H1 (cell line): ENCODE data around the gene WASF1. TPM values are rescaled to one million over a fixed set of nuclear protein-coding genes. Genes with fewer than 3 reads are reported as not detected.

Source experiments
- CTCF ChIA-PET: fragments of 300-600 bp; sonication (Branson Sonifier 250); formaldehyde crosslinking; loops from one replicate; lab custom pipeline; 2021; ENCODE audit not compliant: partially characterized antibody; lab: Charles Lee
- POLR2A ChIA-PET: fragments of 300-600 bp; sonication (Branson Sonifier 250); formaldehyde crosslinking; loops from one replicate; lab custom pipeline; 2021; ENCODE audit warnings: inconsistent platforms; ENCODE audit not compliant: partially characterized antibody; lab: Charles Lee
- DNase-seq, 2 experiments: peaks; one replicate each; pipeline versions ENCODE4 v3.0.0 to v3.0.0-alpha.2; 2010 to 2022; ENCODE audit warnings: low spot score in 2 of 2, low read depth in 1 of 2, mixed read lengths in 1 of 2
- FAIRE-seq: peaks from 2 replicates; lab custom pipeline; 2011; peaks lifted over from hg19 to GRCh38; lab: Jason Lieb, UNC
- H2AFZ ChIP-seq: 2 replicates; pipeline ENCODE4 v1.8.1; 2012; ENCODE audit warnings: low read length, inconsistent platforms
- H2AK5ac ChIP-seq: 2 replicates; pipeline ENCODE4 v1.6.1; 2013; ENCODE audit warnings: low read depth, low read length
- H2BK120ac ChIP-seq: replicated peaks from 2 replicates; pipeline ENCODE3; 2013; ENCODE audit warnings: low read depth, low read length, inconsistent platforms
- H2BK12ac ChIP-seq: 2 replicates; pipeline ENCODE4 v1.6.1; 2013; ENCODE audit warnings: low read depth, low read length
- H2BK15ac ChIP-seq: 2 replicates; pipeline ENCODE4 v1.6.1; 2013; ENCODE audit warnings: low read length
- H2BK20ac ChIP-seq: 2 replicates; pipeline ENCODE4 v1.6.1; 2013; ENCODE audit warnings: low read length
- H2BK5ac ChIP-seq: 2 replicates; pipeline ENCODE4 v1.6.1; 2013; ENCODE audit warnings: low read depth, low read length
- H3K14ac ChIP-seq: 2 replicates; pipeline ENCODE4 v1.6.1; 2013; ENCODE audit warnings: inconsistent platforms; ENCODE audit not compliant: insufficient read length
- H3K18ac ChIP-seq: 2 replicates; pipeline ENCODE4 v1.6.1; 2013; ENCODE audit warnings: low read length; ENCODE audit errors: extremely low read depth
- H3K23ac ChIP-seq: 2 replicates; pipeline ENCODE4 v1.6.1; 2013; ENCODE audit warnings: inconsistent platforms; ENCODE audit not compliant: insufficient read length
- H3K23me2 ChIP-seq: 2 replicates; pipeline ENCODE4 v1.6.1; 2013; ENCODE audit warnings: low read depth, low read length
- H3K27ac ChIP-seq: 2 replicates; pipeline ENCODE4 v1.6.1; 2011; ENCODE audit warnings: low read depth, low read length, inconsistent platforms
- H3K27me3 ChIP-seq, 4 experiments: replicated peaks in 1 of 4; 1 replicate in 1 of 4; 2 replicates in 3 of 4; pipeline versions ENCODE4 v1.6.1 to v1.8.1; 2011 to 2013; ENCODE audit warnings: low read length in 3 of 4, mild to moderate bottlenecking in 3 of 4, inconsistent platforms in 2 of 4, mixed read lengths in 2 of 4, moderate library complexity in 1 of 4; ENCODE audit not compliant: control insufficient read depth in 3 of 4, insufficient read depth in 3 of 4; ENCODE audit errors: extremely low read depth in 1 of 4
- H3K36me3 ChIP-seq, 4 experiments: 2 replicates each; pipeline versions ENCODE4 v1.6.1 to v1.8.1; 2011 to 2013; ENCODE audit warnings: mild to moderate bottlenecking in 4 of 4, low read length in 3 of 4, moderate library complexity in 2 of 4, control low read depth in 1 of 4, inconsistent platforms in 1 of 4; ENCODE audit not compliant: insufficient read depth in 4 of 4, control insufficient read depth in 2 of 4
- H3K4ac ChIP-seq: replicated peaks from 2 replicates; pipeline ENCODE3; 2013; ENCODE audit warnings: low read length, low read depth, mixed read lengths, inconsistent platforms; ENCODE audit not compliant: insufficient read length
- H3K4me1 ChIP-seq, 4 experiments: replicated peaks in 1 of 4; 1 replicate in 1 of 4; 2 replicates in 3 of 4; pipeline versions ENCODE4 v1.6.1 to v1.8.1; 2011 to 2013; ENCODE audit warnings: low read length in 3 of 4, inconsistent platforms in 2 of 4, mixed read lengths in 1 of 4; ENCODE audit not compliant: insufficient read depth in 4 of 4, control insufficient read depth in 3 of 4
- H3K4me2 ChIP-seq, 2 experiments: 2 replicates each; pipeline versions ENCODE4 v1.6.1 to v1.8.1; 2011 to 2013; ENCODE audit warnings: low read depth in 2 of 2, low read length in 2 of 2, control low read depth in 1 of 2, inconsistent platforms in 1 of 2, mild to moderate bottlenecking in 1 of 2; ENCODE audit not compliant: insufficient read depth in 1 of 2
- H3K4me3 ChIP-seq, 4 experiments: fragments of 200-600, 300-600 bp in 1 of 4; sonication (generic), shearing (Covaris generic), sonication (Bioruptor Twin) in 1 of 4; 2 replicates each; pipeline versions ENCODE4 v1.5.1 to v1.8.1; 2011 to 2016; ENCODE audit warnings: low read length in 4 of 4, low read depth in 3 of 4, control low read depth in 2 of 4, inconsistent platforms in 2 of 4, mild to moderate bottlenecking in 2 of 4, mixed read lengths in 1 of 4, moderate library complexity in 1 of 4; ENCODE audit not compliant: insufficient read depth in 2 of 4; ENCODE audit errors: extremely low read depth in 1 of 4
- H3K56ac ChIP-seq: replicated peaks from 2 replicates; pipeline ENCODE3; 2013; ENCODE audit warnings: low read depth, mild to moderate bottlenecking, mixed read lengths, low read length, inconsistent platforms; ENCODE audit not compliant: insufficient read length
- H3K79me1 ChIP-seq: 2 replicates; pipeline ENCODE4 v1.6.1; 2013; ENCODE audit warnings: low read depth, low read length, control low read depth
- H3K79me2 ChIP-seq, 2 experiments: 2 replicates each; pipeline versions ENCODE4 v1.6.1 to v1.8.1; 2012 to 2013; ENCODE audit warnings: low read length in 2 of 2, mild to moderate bottlenecking in 2 of 2, inconsistent platforms in 1 of 2; ENCODE audit not compliant: insufficient read depth in 2 of 2, control insufficient read depth in 1 of 2
- H3K9ac ChIP-seq, 4 experiments: replicated peaks in 1 of 4; 1 replicate in 1 of 4; 2 replicates in 3 of 4; pipeline versions ENCODE4 v1.6.1 to v1.8.1; 2011 to 2013; ENCODE audit warnings: low read depth in 3 of 4, low read length in 3 of 4, control low read depth in 2 of 4, mild to moderate bottlenecking in 2 of 4, moderate library complexity in 2 of 4, inconsistent platforms in 1 of 4; ENCODE audit errors: extremely low read depth in 1 of 4
- H3K9me3 ChIP-seq, 2 experiments: 2 replicates each; pipeline versions ENCODE4 v1.6.1 to v1.8.1; 2012 to 2013; ENCODE audit warnings: mild to moderate bottlenecking in 2 of 2, moderate library complexity in 2 of 2, control low read depth in 1 of 2, inconsistent platforms in 1 of 2, low read depth in 1 of 2, low read length in 1 of 2, mixed read lengths in 1 of 2; ENCODE audit not compliant: insufficient read depth in 2 of 2
- H4K20me1 ChIP-seq, 2 experiments: replicated peaks in 1 of 2; 2 replicates each; pipeline versions ENCODE3 to v1.8.1; 2011 to 2013; ENCODE audit warnings: inconsistent platforms in 2 of 2, low read length in 2 of 2, mild to moderate bottlenecking in 1 of 2; ENCODE audit not compliant: insufficient read depth in 2 of 2, control insufficient read depth in 1 of 2
- H4K5ac ChIP-seq: 2 replicates; pipeline ENCODE4 v1.6.1; 2013; ENCODE audit warnings: low read length, low read depth, mixed read lengths, inconsistent platforms; ENCODE audit not compliant: insufficient read length
- H4K8ac ChIP-seq: 2 replicates; pipeline ENCODE4 v1.8.0; 2013; ENCODE audit warnings: mild to moderate bottlenecking, moderate library complexity, low read length, inconsistent platforms; ENCODE audit not compliant: insufficient read depth; ENCODE audit errors: extremely low read depth
- H4K91ac ChIP-seq: replicated peaks from 2 replicates; pipeline ENCODE3; 2013; ENCODE audit warnings: low read length, mixed read lengths, inconsistent platforms; ENCODE audit not compliant: insufficient read length
- BACH1 ChIP-seq: IDR thresholded peaks from 2 replicates; pipeline ENCODE4 v1.6.1; 2012; ENCODE audit warnings: low read length, improper control_type of control experiment
- RBBP5 ChIP-seq: IDR thresholded peaks from 2 replicates; pipeline ENCODE4 v1.7.1; 2012; ENCODE audit warnings: low read depth, mild to moderate bottlenecking, inconsistent platforms, low read length, moderate library complexity, borderline replicate concordance
- RNF2 ChIP-seq: fragments of 200-900, 300-1000 bp; sonication (generic); IDR thresholded peaks from 2 replicates; pipeline ENCODE4 v1.7.1; 2016; ENCODE audit warnings: borderline replicate concordance, low read depth, mild to moderate bottlenecking, antibody characterized with exemption, low read length; ENCODE audit not compliant: poor library complexity, severe bottlenecking; ENCODE audit errors: missing control alignments
- SP2 ChIP-seq: IDR thresholded peaks from 2 replicates; pipeline ENCODE4 v1.6.1; 2012; ENCODE audit warnings: mild to moderate bottlenecking, low read length, inconsistent platforms
- TAF1 ChIP-seq: IDR thresholded peaks from 2 replicates; pipeline ENCODE4 v1.6.1; 2011; ENCODE audit warnings: mild to moderate bottlenecking, low read depth, low read length
- TAF7 ChIP-seq: optimal IDR thresholded peaks from 2 replicates; pipeline ENCODE3; 2011; ENCODE audit warnings: low read depth, mild to moderate bottlenecking, inconsistent platforms, low read length, moderate library complexity, borderline replicate concordance
- WGBS, 2 experiments: shearing (Covaris generic) in 1 of 2; methylation state at CpG; one replicate each; pipeline versions ENCODE4 v1.1.6 to v1.1.7; 2013 to 2015; ENCODE audit warnings: low lambda C conversion rate in 2 of 2, mixed read lengths in 2 of 2, inconsistent platforms in 1 of 2, low coverage in 1 of 2, missing lambda C conversion rate in 1 of 2; ENCODE audit not compliant: insufficient replicate concordance in 2 of 2, insufficient coverage in 1 of 2, insufficient read length in 1 of 2; ENCODE audit errors: extremely low coverage in 1 of 2, missing lambda C conversion rate in 1 of 2; 5-methylcytosine and 5-hydroxymethylcytosine counted together
- polyA plus RNA-seq, 7 experiments: library from polyadenylated mRNA; depleted of rRNA in 3 of 7; stranded (reverse) in 5 of 7; unstranded in 2 of 7; fragments of >200 nt in 5 of 7; fragments of 200-250 nt in 2 of 7; gene quantifications; 1 replicate in 5 of 7; 2 replicates in 1 of 7; 4 replicates in 1 of 7; pipeline versions ENCODE4 v1.2.1 to v1.2.3, GENCODE V29; 2011 to 2013; ENCODE audit warnings: missing spikeins in 2 of 7, mixed read lengths in 2 of 7
- total RNA-seq: library from RNA; stranded (reverse); fragmentation: NEBNext Ultra II Directional; extraction: Animal tissue kit (Norgen Biotek cat#: 25700); gene quantifications from 2 replicates; pipeline ENCODE4 v1.2.1, GENCODE V29; 2021

The WASF1 gene
- total and polyA plus RNA-seq, 2 of the 8 experiments (the other 6 are each of a cell fraction or from before 2014, with no cell fraction given) = 37.6 to 39.9 TPM

- FAIRE-seq (no peak), DNase-seq (no peak)
- no peak overlapping the region for H4K91ac ChIP-seq
- 92% methylated on average over 1 of the region's 1 CpG; no CpG with 5 or more reads in 1 of the 2 experiments for WGBS, 2 experiments
- no peaks in the 10 kb centered on the region for H3K9me3 ChIP-seq
- no peak overlapping the region for H2BK20ac ChIP-seq
- H4K8ac ChIP-seq = no peak overlapping the region
- no peak overlapping the region for H2BK12ac ChIP-seq
- no peak overlapping the region for H4K5ac ChIP-seq
- peaks cover 0 to 27% (median 8%) of the 10 kb centered on the region in 4 experiments; a peak in 4 of 8 replicates for H3K36me3 ChIP-seq
- POLR2A ChIA-PET = no interaction called here
- H3K23me2 ChIP-seq = no peaks in the 10 kb centered on the region
- H3K79me1 ChIP-seq = no peaks in the 10 kb centered on the region
- CTCF ChIA-PET = no interaction called here
- no peaks in the 10 kb centered on the region for H3K4me1 ChIP-seq
- H3K14ac ChIP-seq = no peak overlapping the region
- no peak overlapping the region for H3K4me3 ChIP-seq
- no peak overlapping the region for H3K4me2 ChIP-seq
- H4K20me1 ChIP-seq = no peaks in the 10 kb centered on the region
- H2BK5ac ChIP-seq = no peak overlapping the region
- H2BK15ac ChIP-seq = no peak overlapping the region
- H3K4ac ChIP-seq = no peak overlapping the region
- no peak for TF ChIP-seq TAF1
- TF ChIP-seq RNF2 = no peak
- TF ChIP-seq BACH1 = no peak
- no peak for TF ChIP-seq SP2
- no peak for TF ChIP-seq TAF7
- no peak for TF ChIP-seq RBBP5
- no peak overlapping the region for H2AK5ac ChIP-seq
- H3K56ac ChIP-seq = no peak overlapping the region
- H2AFZ ChIP-seq = no peak overlapping the region
- no peak overlapping the region for H2BK120ac ChIP-seq
- no peak overlapping the region for H3K23ac ChIP-seq
- H3K79me2 ChIP-seq = no peaks in the 10 kb centered on the region
- no peak overlapping the region for H3K18ac ChIP-seq
- H3K27me3 ChIP-seq = peaks cover 0 to 1% (median 0%) of the 10 kb centered on the region in 4 experiments; a peak in 1 of 7 replicates
- no peak overlapping the region for H3K27ac ChIP-seq
- no peak overlapping the region for H3K9ac ChIP-seq
Observed at GRCh38 chr6:110226261-110226660, 46.8 kb upstream of the WASF1 start.
